GM19468 (cell line): ENCODE data around the gene SAMD10.
"Not testable (repeated sequence)": the region's sequence is repeated elsewhere in the genome, so short reads cannot be mapped to it uniquely, and the experiment has no call there.

ENCODE experiments used
- ATAC-seq: cut with Tn5 transposase; IDR thresholded peaks from one replicate; pipeline ENCODE4 v1.9.1; 2021; ENCODE audit warnings: mild to moderate bottlenecking, moderate library complexity, moderate number of reproducible peaks; ENCODE audit not compliant: unreplicated experiment; ENCODE audit errors: extremely low read depth

SAMD10 gene

DNA sequence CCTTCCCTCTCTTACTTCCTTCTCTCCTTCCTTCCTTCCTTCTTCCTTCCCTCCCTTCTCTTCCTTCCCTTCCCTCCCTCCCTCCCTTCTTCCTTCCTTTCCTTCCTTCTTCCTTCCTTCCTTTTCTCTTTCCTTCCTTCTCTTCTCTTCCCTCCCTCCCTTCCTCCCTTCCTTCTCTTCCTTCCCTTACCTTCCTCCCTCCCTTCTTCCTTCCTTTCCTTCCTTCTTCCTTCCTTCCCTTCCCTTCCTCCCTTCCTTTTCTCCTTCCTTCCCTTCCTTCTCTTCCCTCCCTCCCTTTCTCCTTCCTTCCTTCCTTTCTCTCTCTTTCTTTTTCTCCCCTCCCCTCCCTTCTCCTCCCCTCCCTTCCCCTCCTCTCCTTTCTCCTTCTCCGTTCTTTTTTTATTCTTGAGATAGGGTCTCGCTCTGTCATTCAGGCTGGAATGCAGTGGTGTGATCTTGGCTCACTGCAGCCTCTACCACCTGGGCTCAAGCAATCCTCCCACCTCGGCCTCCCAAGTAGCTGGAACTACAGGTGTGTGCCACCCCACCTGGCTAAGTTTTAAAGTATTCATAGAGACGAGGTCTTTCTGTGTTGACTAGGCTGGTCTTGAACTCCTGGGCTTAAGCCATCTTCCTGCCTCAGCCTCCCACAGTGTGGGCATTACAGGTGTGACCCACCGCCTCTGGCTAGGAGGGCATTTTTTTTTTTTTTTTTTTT is 8.6 kb downstream of the SAMD10 start:
- ATAC-seq: no peak

DNA sequence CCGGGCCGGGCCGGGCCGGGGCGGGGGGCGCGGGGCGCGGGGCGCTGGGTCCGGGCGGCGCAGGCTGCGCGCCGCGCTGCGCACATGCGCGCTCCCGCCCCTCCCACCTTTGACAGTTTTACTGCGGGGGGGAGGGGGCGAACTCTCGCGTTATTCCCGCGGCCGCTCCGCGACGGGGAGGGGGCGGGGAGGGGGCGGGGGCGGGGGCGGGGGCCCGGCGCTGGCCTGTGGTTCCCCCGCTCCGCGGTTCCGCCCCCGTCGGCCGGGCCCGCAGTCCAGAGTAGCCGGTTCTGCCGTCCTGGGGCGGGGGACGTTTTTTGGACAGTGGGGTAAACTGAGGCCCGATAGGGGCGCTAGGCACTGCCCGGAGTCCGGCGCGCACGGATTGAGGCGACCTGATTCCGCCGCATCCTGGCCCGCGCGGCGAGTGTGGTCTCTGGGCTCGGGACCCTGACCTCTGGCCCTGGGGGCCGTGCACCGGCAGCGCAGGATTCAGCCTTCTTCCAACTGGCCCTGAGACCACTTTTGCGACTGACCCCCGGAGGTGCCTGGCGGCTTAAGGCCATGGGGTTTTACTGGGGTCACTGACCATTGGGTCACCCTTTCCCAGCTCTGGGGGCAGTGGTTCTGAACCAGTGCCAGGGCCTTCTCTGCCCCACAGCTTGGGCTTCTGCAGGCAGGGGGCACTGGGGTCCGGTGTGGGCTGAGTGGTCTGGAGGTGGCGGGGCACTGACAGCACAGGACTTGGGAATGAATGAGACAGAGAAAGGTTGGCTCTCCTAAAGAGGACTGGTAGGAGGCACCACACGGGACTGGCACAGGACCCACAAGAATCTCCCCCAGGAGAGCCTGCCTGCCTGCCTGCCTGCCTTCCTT is 9.4 kb downstream of the SAMD10 start, which contains the start of gene ZNF512B:
Gene ZNF512B, minus strand, starts transcription at position 93 of the 876 bp plus-strand sequence. CDS start 1,980 bp downstream, outside the sequence.
- no peak for ATAC-seq

DNA sequence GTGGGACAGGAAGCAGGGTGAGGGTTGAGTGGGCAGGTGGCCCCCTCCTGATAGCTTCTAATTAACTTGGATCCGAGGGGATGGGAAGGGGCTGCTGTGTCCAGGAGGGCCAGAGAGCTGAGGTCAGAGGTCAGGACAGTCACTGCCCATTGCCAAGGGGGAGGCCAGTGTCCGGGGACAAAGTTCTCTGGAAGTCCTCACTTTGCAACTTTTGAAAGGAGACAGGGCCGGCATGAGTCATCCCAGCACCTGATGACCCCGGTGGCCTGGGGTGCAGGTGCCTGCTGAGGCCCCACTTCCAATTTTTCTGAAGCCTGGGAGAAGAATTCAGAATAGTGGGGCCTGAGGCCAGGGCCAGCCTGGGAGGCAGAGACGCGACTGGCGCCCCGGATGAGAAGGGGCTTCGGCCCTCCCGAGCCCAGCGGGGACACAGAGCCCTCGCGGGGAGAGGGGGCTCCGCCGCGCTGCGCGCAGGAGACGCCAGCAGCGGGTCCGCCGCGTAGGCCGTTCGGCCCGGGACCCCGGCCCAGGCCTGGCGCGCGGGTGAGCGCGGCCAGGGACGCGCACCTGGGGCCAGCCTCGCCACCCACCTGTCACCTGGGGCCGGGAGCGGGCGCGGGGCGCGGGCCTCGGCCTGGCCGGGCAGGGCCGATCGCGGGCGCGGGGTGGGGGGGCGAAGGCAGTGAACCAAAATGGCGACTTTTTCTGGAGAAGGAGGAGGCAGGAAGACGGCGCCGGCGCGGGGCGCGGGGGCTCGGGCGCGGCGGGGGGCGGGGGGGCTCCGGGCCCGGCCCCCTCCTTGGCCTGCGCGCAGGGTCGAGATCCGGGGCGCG is 10.3 kb downstream of the SAMD10 start:
- no peak for ATAC-seq

DNA sequence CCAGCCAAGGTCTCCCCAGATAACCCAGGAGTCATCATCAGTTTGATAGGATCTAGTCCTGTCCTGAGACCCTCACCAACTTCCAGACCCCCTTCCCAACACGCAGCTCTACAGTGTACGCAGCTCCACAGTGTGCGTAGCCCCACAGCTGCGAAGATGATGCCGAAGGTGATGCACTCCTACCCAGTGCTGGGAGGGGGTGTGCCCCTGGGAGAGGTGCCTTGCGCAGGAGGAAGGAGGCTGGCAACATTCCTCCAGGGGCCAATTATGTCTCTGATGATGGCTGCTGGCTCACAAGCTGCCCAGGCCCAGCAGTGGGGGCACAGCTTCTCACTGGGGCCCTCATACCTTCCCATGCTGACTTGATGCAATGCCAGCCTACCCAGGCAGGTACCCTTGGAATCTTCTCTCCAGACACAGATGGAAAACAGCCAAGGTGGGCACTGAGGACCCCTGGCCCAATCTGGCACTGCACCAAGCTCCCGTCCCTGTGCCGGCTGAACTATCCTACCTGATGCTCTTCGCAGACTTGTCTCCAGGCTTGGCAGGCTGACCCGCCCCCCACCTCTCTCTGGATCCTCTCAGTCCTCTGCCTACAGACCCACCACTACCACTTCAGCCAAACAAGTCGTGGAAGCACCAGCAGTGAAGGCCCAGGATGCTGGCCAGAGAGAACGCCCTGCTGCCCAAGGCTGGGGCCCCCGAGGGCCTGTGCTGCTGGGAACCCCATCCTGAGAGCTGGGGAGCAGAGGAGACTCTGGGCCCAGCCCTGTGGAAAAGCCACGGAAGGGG is 11.1 kb downstream of the SAMD10 start:
- no peak for ATAC-seq

DNA sequence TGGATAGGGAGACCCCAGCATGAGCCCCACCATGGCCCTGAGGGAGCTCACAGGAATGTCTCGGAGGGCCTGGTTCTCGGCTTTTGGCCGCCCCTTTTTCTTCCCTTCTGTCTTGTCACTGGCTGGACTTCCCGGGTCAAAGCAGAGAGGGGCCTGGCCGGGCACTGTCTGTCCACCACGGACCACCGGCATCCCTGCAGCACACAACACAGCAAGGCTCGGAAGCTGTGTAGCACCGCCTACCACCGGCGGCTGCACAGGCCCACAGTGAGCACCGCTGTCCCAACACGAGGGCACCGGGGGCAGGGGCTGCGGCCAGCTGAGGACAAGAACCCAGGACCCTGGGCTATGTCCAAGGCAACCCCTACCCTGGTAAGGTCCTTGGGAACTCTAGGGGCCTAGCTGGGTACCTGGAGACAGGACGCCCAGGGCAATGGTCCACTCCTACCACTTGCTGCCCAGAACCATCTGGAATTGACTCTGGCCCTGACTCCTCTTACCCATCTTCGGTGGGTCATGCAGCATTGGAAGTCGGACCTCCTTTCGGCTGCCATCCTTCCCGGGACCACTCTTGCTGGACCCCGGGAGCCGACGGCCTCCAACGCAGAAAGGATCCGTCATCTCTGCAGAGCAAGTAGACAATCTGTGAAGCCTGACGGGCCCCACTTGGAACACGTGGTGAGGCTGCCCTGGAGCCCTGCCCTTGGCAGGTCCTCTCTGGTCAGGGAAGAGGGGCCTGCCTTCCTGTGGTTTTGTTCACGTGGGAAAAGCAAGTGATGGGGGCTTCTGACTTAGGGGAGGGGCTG is 11.9 kb downstream of the SAMD10 start:
- ATAC-seq: no peak

DNA sequence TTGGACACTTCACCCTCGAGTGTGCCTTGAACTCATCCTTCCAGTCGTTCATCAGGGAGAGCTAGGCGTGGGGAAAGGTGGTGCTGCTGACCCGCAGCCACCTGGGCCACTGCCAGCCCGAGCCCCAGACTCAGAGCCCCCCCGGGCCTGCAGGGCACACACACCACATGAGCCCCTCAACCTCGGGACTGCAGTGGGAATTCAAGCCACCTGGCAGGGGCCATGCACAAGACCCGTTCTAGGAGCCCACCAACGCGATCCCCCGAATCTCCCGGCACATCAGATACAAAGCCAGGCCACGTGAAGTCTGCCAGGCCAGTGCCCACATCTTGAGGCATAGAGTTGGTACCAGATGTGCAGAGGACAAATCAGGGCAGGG is 12.5 kb downstream of the SAMD10 start:
- no peak for ATAC-seq

DNA sequence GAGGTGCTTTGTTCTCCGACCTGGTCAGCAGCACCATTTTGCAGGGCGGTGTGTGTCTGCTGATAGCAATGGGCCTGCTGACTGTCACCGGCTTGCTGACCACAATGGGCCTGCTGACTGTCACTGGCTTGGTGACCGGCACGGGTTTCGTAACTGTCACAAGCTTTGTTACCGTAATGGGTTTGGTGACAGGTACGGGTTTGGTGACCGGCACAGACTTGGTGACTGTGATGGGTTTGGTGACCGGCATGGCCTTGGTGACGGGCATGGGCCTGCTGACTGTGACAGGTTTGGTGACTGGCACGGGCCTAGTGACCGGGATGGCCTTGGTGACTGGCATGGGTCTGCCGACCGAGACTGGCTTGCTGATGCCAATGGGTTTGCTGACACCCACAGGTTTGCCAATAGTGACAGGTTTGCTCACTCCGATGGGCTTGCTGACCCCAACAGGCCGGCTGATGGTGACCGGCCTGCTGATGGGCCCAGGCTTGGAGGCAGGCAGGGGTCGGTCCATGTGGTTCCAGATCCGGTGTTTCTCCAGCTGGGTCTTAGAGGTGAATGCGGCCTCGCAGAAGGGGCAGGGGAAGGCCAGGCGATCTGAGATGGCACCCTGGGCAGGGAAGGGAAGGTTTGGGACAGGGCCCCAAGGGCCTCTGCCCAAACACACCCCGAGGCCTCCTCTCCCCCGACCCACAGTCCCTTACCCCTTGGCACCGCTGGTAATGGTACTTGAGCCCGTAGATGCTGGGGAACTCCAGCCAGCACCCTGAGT is 13.1 kb downstream of the SAMD10 start:
- no peak for ATAC-seq

DNA sequence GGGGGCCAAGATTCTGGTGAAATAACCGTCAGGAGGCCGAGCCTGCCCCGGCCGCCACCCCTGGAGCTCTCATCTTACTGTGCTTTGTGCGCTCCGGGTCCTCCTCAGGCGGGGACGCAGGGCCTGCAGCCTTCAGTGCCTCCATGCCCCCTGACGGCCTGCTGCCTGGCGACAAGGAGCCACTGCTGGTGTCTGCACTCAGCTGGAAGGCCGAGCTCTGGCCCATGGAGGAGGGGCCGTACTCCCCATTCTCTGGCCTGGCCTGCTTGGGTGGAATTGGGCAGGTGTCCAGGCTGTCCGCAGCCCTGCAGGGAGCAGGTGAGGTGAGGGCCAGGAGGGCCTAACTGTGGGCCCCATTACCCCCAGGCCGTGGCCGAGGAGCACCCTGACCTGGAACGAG is 15.0 kb downstream of the SAMD10 start:
- no peak for ATAC-seq

DNA sequence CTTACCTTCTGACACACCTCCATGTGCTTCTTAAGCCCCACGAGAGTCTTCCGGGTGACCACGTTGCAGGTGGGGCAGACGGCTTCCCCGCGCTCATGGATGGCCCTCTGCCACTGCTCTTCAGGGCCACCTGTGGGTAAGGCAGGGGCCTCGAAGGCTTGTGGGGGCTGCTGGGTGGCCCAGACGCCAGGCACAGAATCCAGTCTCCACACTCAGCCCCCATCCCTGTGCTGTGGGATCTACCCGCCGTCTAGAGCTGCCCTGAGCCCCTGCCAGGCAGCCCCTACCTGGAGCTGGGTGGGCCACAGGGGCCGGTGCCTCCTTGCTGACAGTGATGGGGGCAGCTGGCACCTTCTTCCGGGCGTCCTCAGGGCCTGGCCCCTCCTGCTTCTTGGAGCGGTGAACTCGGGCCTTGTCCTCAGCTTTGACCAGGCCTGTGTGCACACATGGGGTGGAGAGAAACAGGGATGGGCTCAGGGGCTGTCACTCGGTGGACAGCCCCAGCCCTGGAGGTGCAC is 15.6 kb downstream of the SAMD10 start:
- no peak for ATAC-seq

DNA sequence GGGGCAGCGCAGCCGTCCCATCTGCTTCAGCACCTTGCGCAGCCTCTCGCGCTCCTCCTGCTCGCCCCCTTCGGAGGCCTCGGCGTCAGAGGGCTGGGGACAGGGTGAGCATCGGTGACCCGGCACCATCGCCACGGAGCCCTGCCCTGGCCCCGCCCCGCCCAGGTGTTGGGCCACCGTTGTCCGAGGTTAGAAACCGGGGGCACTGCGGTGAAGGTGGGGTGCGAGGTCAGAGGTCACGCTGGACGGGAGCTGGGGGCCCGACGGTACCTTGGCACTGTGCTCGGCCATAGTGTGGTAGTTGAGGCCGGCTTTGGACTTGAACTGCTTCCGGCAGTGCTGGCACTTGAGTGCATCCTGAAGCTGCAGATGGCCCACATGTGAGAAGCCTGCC is 16.1 kb downstream of the SAMD10 start:
- no peak for ATAC-seq

DNA sequence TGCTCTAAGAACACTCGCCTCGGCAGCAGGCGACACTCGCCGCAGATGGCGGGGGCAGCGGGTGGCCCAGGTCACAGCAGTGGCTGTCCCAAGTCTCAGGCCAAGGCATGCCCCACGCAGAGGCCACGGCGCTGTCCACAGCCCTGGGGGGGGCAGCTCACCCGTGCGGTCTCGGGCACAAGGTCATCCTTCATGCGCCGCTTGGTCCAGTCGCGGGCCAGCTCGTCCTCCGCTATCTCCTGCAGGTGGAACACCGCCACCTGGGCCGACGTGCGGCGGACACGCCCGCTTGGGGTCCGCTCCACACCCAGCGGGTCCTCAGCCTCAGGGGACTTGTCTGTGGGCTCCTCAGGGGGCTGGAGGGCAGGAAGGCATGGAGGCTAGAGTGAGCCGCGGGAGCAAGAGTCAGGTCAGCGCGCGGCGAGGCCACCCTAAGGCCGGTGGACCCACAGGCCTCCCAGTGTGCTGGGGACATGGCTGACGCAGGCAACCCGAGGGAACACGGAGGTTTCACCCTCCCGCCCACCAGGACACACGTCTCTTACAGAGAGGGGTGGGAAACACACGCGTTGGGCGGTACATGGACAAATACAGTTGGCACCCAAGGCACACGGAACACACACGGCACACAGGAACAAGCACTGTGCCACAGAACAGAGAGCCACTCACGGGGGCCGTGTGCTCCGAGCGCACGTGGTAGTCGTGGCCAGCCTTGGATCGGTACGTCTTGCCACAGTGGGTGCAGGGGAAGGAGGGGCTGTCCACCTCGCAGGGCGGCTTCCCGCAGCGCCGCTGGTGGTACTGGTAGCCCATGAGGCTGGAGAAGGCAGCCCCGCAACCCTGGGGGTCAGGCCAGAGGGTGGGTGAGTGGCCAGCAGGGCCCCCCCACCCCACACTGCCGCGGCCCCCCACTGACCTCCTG is 16.8 kb downstream of the SAMD10 start:
- ATAC-seq: no peak

DNA sequence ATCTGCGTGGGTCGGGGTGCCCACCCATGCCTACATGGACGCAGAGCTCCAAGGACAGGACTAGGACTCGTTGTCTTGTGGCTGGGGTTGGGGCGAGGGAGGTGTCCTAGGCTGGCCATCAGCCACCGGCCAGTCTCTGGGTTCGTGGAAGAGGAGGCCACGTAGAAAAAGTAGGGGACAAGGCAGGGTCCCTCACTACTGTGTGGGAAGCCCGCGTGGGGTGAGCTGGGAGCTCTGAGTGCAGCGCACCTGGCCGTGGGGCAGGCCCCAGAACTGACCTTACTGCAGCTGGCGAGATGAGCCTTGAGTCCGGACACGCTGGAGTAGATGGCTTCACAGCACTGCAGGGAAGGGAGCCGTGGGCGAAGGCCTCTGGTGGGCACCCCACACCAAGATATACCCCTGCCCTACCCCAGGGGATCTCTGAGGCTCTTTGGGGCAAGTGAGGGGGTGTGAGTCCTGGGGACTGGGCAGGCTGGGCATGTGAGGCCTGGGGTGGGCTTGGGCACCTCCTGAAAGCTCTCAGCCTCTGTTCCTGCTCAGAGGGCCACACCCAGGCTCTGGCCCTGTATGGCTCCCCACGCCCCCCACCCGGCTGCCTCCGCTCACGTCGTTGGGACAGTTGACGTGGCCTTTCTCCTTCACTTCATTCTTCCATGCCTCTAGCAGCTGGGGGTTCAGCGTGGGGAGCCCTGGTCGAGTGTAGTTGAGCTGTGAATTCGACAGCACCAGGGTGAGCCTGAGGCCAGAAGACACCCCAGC is 17.6 kb downstream of the SAMD10 start:
- ATAC-seq: no peak

DNA sequence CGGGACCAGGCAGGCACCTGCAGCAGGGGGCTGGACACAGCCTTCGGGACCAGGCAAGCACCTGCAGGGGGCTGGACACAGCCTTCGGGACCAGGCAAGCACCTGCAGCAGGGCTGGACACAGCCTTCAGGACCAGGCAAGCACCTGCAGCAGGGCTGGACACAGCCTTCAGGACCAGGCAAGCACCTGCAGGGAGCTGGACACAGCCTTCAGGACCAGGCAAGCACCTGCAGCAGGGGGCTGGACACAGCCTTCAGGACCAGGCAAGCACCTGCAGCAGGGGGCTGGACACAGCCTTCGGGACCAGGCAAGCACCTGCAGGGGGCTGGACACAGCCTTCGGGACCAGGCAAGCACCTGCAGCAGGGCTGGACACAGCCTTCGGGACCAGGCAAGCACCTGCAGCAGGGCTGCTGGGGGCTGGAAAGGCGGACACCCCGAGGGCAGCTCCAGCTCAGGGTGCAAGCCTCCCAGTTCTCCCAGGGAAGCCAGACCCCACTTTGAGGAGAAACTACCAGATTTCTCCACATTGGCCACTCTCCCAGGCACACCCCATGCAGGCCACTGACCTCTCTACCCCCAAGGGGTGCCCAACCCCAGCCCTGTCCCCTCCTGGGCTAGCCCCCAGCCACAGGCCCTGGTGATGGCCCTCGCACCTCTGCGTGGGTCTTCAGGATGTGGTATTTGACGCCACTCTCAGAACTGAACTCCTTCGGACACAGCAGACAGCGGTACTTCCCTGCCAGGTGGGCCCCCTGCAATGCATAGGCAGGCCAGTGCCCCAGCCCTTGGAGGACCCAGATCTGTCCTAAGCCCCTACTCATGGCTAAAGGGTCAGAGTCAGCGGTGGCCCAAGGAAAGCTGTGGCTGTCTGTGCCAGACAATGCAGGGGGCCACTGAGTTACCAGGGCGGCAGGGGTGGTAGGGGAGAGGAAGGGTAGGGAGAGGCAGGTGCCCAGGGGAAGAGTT is 18.5 kb downstream of the SAMD10 start:
- not testable (repeated sequence) for ATAC-seq

DNA sequence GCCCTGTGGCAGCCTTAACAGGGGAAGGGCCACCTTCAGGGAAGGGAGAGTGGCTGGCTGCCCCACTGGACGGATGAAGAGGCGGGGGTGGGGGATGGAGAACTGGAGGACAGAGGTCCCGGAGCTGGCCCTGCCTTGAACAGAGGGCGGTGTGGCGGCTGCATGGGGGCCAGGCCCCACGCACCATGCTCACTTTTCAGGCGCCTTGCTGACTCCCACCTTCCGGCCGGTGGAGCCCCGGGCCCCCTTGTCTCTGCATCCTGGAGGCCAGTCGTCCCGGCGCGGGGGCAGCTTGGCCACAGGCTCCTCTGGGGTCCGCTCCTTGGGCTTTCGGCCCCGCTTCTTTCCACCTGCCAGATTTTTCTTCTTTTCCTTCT is 19.8 kb downstream of the SAMD10 start:
- no peak for ATAC-seq

DNA sequence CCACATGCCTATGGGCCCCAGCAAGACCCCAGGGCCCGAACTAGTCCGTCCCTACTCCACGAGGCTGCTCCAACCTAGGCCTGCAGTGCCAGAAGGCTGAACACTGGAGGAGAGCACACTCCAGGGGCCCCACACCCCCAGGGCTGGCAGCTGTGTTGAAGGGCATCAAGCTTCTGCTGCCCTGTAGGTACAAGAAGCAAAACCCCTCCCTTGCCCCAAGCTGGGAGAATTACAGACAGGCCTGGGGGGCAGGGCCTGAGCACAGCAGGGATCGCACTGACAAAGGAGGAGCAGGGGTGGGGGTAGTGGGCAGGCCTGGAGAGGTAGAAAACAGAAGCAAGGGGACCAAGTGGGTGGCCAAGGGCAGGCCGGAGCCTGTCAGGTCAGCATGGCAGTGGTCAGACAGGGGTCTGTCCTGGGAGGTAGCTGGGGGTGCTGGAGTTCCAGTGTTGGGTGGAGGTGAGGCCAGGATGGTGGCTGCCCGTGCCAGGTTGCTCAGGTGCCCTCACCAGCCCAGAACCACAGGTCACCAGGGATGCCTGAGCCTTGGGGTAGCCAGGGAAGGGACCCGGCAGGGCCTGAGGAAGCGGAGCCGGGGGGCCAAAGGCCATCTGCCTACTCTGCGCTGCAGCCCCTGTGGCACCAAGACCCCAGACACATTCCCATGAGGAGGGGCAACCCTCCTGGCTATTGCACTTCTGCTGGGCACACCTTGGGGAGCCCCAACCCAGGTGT is 20.3 kb downstream of the SAMD10 start:
- ATAC-seq: no peak
